Fibroblast of lung (primary cell): Measurements from ENCODE around the gene CAMK1D. TPM values are rescaled to one million over a fixed set of nuclear protein-coding genes. Genes with fewer than 3 reads are reported as not detected.

Experiments used
- DNase-seq, 2 donors: peaks; one replicate each; pipeline versions ENCODE4 v3.0.0 to v3.0.0-alpha.2; 2010; ENCODE audit warnings: low read depth in 2 of 2
- H2AFZ ChIP-seq: 2 replicates; pipeline ENCODE4 v1.5.1; 2012; ENCODE audit warnings: low read length, control low read depth, inconsistent platforms
- H3K27ac ChIP-seq: 2 replicates; pipeline ENCODE4 v1.5.1; 2011; ENCODE audit warnings: low read length, control low read depth; ENCODE audit not compliant: insufficient read depth
- H3K27me3 ChIP-seq: 2 replicates; pipeline ENCODE4 v1.5.1; 2011; ENCODE audit warnings: mild to moderate bottlenecking, low read length; ENCODE audit not compliant: control insufficient read depth, insufficient read depth
- H3K36me3 ChIP-seq: 2 replicates; pipeline ENCODE4 v1.5.1; 2011; ENCODE audit warnings: low read length; ENCODE audit not compliant: control insufficient read depth, insufficient read depth
- H3K4me1 ChIP-seq: 2 replicates; pipeline ENCODE4 v1.5.1; 2011; ENCODE audit warnings: low read length; ENCODE audit not compliant: control insufficient read depth, insufficient read depth; ENCODE audit errors: extremely low read depth
- H3K4me2 ChIP-seq: 2 replicates; pipeline ENCODE4 v1.5.1; 2011; ENCODE audit warnings: low read length, control low read depth; ENCODE audit not compliant: insufficient read depth; ENCODE audit errors: extremely low read depth
- H3K4me3 ChIP-seq, 4 experiments: fragments of 200-600 bp in 1 of 4; sonication (generic) in 1 of 4; replicated peaks in 1 of 4; 2 replicates each; pipeline ENCODE4 v1.5.1; 2011 to 2016; ENCODE audit warnings: low read length in 4 of 4, low read depth in 3 of 4, mild to moderate bottlenecking in 3 of 4, control low read depth in 2 of 4, inconsistent platforms in 1 of 4, mixed read lengths in 1 of 4; ENCODE audit not compliant: insufficient read depth in 1 of 4; ENCODE audit errors: control extremely low read depth in 1 of 4
- H3K79me2 ChIP-seq: 2 replicates; pipeline ENCODE4 v1.5.1; 2012; ENCODE audit warnings: mild to moderate bottlenecking, low read length, inconsistent platforms; ENCODE audit not compliant: control insufficient read depth, insufficient read depth
- H3K9ac ChIP-seq: 2 replicates; pipeline ENCODE4 v1.5.1; 2011; ENCODE audit warnings: mild to moderate bottlenecking, low read length, control low read depth; ENCODE audit not compliant: insufficient read depth
- H3K9me3 ChIP-seq: 2 replicates; pipeline ENCODE4 v1.5.1; 2012; ENCODE audit warnings: low read depth, low read length; ENCODE audit not compliant: control insufficient read depth, insufficient read depth
- H4K20me1 ChIP-seq: 2 replicates; pipeline ENCODE4 v1.5.1; 2011; ENCODE audit warnings: low read length; ENCODE audit not compliant: control insufficient read depth, insufficient read depth; ENCODE audit errors: extremely low read depth
- EZH2 ChIP-seq: IDR thresholded peaks from 2 replicates; pipeline ENCODE4 v1.5.1; 2012; ENCODE audit warnings: low read length, control low read depth, mild to moderate bottlenecking; ENCODE audit errors: missing control alignments
- polyA plus RNA-seq, 2 donors: library from polyadenylated mRNA; depleted of rRNA in 1 of 2; stranded (reverse) in 1 of 2; unstranded in 1 of 2; fragments of >200 nt; gene quantifications; 2 replicates each; pipeline ENCODE4 v1.2.1, GENCODE V29; 2011 to 2012; ENCODE audit warnings: missing spikeins in 1 of 2
- total RNA-seq: library from RNA; depleted of rRNA; stranded (reverse); fragments of >200 nt; gene quantifications from 2 replicates; pipeline ENCODE4 v1.2.1, GENCODE V29; 2014
- TF ChIP-seq, protein P1 (sequence below), 2 donors: IDR thresholded peaks in 1 of 2; conservative IDR thresholded peaks in 1 of 2; 1 replicate in 1 of 2; 2 replicates in 1 of 2; pipeline ENCODE4 v1.5.1; 2011 to 2012; ENCODE audit warnings: low read length in 2 of 2, control low read depth in 1 of 2, inconsistent platforms in 1 of 2, low read depth in 1 of 2, mild to moderate bottlenecking in 1 of 2

CAMK1D gene
- total and polyA plus RNA-seq, 2 donors (not counting 1 experiment from before 2014, with no cell fraction given), result 2.3 TPM

GRCh38 chr10:12661671-12662070 is 312.3 kb downstream of the CAMK1D start:
- no peaks in the 10 kb centered on the region for H3K9me3 ChIP-seq

DNA sequence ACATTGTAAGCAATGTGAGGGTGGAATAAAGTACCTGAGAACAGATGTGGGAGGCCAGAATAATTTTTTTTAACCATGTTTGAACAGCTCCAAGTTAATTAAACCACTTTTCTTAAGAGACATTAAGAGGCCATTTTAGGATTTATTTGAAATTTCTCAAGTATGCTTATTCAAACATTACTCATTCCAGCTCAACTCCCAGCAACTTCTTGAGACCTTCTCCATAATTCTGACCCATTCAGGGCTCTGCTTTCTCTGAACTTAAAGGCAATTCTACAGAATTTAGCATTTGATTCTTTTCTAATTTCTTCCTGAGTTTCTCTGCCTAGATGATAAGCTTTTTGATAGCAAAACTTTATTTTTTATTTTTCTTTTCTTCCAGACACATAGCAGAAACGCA is 314.5 kb downstream of the CAMK1D start:
- TF ChIP-seq, protein P1, sequence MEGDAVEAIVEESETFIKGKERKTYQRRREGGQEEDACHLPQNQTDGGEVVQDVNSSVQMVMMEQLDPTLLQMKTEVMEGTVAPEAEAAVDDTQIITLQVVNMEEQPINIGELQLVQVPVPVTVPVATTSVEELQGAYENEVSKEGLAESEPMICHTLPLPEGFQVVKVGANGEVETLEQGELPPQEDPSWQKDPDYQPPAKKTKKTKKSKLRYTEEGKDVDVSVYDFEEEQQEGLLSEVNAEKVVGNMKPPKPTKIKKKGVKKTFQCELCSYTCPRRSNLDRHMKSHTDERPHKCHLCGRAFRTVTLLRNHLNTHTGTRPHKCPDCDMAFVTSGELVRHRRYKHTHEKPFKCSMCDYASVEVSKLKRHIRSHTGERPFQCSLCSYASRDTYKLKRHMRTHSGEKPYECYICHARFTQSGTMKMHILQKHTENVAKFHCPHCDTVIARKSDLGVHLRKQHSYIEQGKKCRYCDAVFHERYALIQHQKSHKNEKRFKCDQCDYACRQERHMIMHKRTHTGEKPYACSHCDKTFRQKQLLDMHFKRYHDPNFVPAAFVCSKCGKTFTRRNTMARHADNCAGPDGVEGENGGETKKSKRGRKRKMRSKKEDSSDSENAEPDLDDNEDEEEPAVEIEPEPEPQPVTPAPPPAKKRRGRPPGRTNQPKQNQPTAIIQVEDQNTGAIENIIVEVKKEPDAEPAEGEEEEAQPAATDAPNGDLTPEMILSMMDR (conservative IDR thresholded peaks at IDR 0.05 in 1 of 2, IDR thresholded peaks at IDR 0.05 in 1 of 2; ENCODE audit: low read depth in 1 of 2, low read length in 2 of 2), result no peak
- TF ChIP-seq EZH2, result no peak
- DNase-seq, result no peak

More at GRCh38 chr10:12661671-12662070, 312.3 kb downstream of the CAMK1D start:
- Histone ChIP-seq H4K20me1 (no peaks in the 10 kb centered on the region), H3K36me3 (no peaks in the 10 kb centered on the region), H3K4me2 (no peak overlapping the region), H3K27me3 (no peaks in the 10 kb centered on the region), H3K27ac (no peak overlapping the region), H3K79me2 (no peaks in the 10 kb centered on the region), H2AFZ (no peak overlapping the region), H3K4me1 (no peaks in the 10 kb centered on the region), H3K9ac (no peak overlapping the region), H3K4me3 (no peak overlapping the region)
- TF ChIP-seq, protein P1 (conservative IDR thresholded peaks at IDR 0.05 in 1 of 2, IDR thresholded peaks at IDR 0.05 in 1 of 2; ENCODE audit: low read depth in 1 of 2, low read length in 2 of 2), result no peak
- no peak for TF ChIP-seq EZH2
- DNase-seq, result no peak

DNA sequence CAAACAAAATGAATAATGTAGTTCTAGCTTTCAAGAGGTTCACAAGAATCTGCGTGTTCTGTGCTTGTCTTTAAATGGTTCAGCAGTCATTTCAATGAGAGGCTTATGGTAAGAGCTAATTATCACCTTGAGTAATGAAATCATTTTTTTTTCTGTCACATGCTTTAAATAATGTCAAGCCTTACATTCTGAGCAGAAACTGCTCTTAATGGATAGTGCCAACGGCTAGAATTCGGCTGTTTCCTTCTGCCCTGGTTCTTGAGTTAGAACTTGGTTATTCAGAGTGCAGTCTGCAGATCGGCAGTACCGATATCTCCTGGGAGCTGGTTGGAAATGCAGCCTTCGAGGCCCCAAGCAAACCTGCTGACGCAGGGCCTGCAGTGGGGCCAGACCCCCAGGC is 316.2 kb downstream of the CAMK1D start:
- DNase-seq, result no peak

More for the DNA sequence above, 314.5 kb downstream of the CAMK1D start:
- Histone ChIP-seq H4K20me1 (no peaks in the 10 kb centered on the region), H2AFZ (no peak overlapping the region), H3K27ac (no peak overlapping the region), H3K4me3 (no peak overlapping the region), H3K9ac (no peak overlapping the region), H3K4me2 (no peak overlapping the region), H3K27me3 (no peaks in the 10 kb centered on the region), H3K4me1 (no peaks in the 10 kb centered on the region), H3K36me3 (no peaks in the 10 kb centered on the region), H3K9me3 (no peaks in the 10 kb centered on the region), H3K79me2 (no peaks in the 10 kb centered on the region)

More for the DNA sequence above, 316.2 kb downstream of the CAMK1D start:
- H3K4me3 ChIP-seq, result no peak overlapping the region
- H3K36me3 ChIP-seq, result no peaks in the 10 kb centered on the region
- no peak overlapping the region for H2AFZ ChIP-seq
- H3K9me3 ChIP-seq, result no peaks in the 10 kb centered on the region
- no peak overlapping the region for H3K9ac ChIP-seq
- no peak for TF ChIP-seq EZH2
- TF ChIP-seq, protein P1 (conservative IDR thresholded peaks at IDR 0.05 in 1 of 2, IDR thresholded peaks at IDR 0.05 in 1 of 2; ENCODE audit: low read depth in 1 of 2, low read length in 2 of 2), result no peak
- no peaks in the 10 kb centered on the region for H4K20me1 ChIP-seq
- H3K4me1 ChIP-seq, result no peaks in the 10 kb centered on the region
- H3K4me2 ChIP-seq, result no peak overlapping the region
- H3K27me3 ChIP-seq, result no peaks in the 10 kb centered on the region
- H3K79me2 ChIP-seq, result no peaks in the 10 kb centered on the region
- H3K27ac ChIP-seq, result no peak overlapping the region
